Activated CD8-positive, alpha-beta memory T cell treated with anti-CD3 and anti-CD28 coated beads, Interleukin-2, amount 50 U/mL, for 24 hours (primary cell): ENCODE results near the gene ANKRD65.
"Not testable (repeated sequence)": the region's sequence is repeated elsewhere in the genome, so short reads cannot be mapped to it uniquely, and the experiment has no call there.

ENCODE experiments used
- DNase-seq: peaks from one replicate; pipeline ENCODE4 v3.0.0-alpha.2; 2020; ENCODE audit errors: extremely low read depth

The ANKRD65 gene

GRCh38 chr1:1421147-1421906, at the start of gene ANKRD65:
Gene ANKRD65 (minus strand): TSS chr1:1421276. CDS start chr1:1421005, 271 bp downstream.
- DNase-seq, result no peak

- DNase-seq, result not testable (repeated sequence)
These were observed 47.3 kb upstream of the ANKRD65 start for GRCh38 chr1:1468196-1468985.

DNA sequence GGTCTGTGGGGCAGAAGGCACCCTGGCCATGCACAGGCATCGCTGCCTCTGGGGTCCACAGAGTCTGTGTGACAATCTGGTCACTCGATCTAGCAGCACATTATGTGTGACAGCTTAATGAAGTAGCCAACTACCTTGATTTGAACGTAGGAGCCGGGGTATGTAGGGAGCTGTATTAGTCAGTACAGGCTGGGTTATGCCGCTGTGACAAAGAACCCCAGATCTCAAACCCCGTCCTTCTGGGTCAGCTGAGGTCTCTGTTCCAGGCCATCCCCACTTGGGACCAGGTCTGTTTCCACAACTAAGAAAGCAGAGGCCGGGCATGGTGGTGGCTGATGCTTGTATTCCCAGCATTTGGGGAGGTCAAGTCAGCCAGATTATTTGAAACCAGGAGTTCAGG, 42.2 kb upstream of the ANKRD65 start:
- DNase-seq, result no peak

DNA sequence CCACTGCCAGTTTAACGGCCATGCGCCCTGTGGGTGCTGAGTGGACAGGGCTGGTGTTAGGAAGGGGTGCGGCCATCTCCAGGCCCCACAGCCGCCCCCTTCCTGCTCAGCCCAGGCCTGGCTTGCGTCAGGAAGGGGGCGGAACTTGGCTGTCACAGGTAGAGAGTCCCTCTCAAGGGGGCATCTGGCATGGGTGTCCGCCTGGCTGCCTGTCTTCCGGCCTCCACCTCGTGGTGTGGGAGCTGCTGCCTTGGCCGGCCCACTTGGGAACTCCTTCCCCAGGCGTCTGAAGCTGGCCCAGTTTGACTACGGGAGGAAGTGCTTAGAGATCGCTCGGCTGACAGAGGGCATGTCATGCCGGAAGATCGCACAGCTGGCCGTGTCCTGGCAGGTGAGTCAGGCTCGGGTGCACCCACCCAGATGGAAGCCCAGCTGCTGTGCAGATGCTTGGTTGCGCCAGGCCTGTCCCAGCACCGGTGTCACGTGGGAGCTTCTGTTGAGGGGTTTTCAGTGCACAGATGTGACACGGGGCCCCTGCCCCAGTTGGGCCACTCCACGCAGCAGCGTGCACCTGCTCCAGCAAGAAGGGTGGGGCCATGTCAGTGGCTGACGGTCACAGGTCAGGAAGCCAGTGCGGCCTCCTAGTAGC, 41.4 kb upstream of the ANKRD65 start:
- no peak for DNase-seq

DNA sequence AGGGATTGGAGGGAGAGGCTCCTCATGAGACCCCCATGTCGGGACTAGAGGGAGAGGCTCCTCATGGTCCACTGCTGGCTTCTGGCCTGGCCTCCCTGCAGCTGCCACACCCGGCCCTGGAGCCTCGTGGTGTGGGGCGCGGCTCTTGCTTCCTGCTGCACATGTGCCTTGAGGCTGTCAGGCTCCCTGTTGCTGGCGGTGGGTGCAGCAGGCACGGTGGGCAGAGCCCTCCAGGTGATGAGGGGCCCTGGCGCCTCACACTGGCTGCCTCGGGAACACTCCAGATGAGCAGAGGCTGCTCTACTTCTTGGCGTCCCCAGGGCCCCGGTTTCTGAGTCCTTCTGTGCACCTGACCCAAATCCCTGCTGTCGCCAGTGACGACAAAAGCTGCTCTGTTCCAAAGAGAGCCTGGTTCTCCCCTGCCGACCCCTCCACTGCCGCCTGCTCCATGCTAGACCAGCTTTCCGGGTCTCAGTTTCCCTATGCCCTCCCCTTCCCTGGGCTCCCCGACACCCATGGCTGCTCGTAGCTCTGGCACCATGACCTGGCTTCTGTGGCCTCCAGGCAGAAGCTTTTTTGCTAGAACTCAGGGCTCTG, 40.7 kb upstream of the ANKRD65 start:
- DNase-seq, result no peak

GRCh38 chr1:1460540-1461130, 39.6 kb upstream of the ANKRD65 start:
- no peak for DNase-seq

- not testable (repeated sequence) for DNase-seq
These were observed 38.6 kb upstream of the ANKRD65 start for GRCh38 chr1:1459711-1460110.

- DNase-seq, result not testable (repeated sequence)
These were observed 38.1 kb upstream of the ANKRD65 start for GRCh38 chr1:1459156-1459555.

DNA sequence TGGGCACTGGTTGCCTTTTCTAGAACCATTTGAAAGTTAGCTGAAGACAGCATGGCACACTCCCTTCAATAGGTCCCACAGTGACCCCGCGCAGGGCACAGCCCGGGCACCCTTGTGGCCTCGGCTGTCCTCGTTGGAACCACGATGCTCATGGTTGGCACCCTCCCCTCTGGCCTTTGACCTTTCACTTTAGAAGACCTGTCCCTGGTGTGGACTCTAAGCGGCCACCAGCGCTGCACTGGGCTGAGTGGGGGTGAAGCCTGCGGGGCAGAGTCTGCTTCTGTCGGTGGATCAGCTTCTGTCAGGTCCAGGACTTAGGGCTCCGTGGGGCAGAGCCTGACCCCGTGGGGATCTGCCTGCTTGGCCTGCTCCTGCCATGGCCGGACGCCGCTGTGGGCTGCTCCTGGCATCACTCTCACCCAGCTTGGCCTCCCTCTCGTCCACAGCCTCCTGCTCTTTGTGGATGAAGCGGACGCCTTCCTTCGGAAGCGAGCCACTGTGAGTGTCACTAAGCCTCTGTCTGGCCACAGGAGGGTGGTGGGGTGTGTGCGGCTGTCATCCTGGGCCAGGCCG, 35.7 kb upstream of the ANKRD65 start:
- not testable (repeated sequence) for DNase-seq

DNA sequence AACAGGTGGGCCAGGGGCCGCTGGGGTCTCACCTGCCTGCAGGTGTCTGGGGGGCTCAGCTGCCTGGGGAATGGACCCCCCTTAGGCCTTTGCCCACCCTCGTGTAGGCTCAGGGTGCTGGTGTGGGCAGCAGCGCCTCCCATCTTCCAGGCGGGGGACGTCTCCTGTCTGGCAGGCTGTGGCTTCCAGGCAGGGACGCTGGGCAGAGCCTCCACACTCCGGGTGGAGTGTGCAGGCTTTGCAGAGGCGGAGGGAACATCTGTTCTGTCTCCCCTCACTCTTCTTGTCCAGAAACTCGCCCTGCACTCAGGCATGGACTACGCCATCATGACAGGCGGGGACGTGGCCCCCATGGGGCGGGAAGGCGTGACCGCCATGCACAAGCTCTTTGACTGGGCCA, 34.9 kb upstream of the ANKRD65 start:
- DNase-seq, result not testable (repeated sequence)

GRCh38 chr1:1455366-1455884, 34.3 kb upstream of the ANKRD65 start:
- DNase-seq, result no peak

- DNase-seq, result not testable (repeated sequence)
These were observed 33.4 kb upstream of the ANKRD65 start for GRCh38 chr1:1454286-1455056.

- DNase-seq, result no peak
These were observed 31.8 kb upstream of the ANKRD65 start for GRCh38 chr1:1452882-1453281.

DNA sequence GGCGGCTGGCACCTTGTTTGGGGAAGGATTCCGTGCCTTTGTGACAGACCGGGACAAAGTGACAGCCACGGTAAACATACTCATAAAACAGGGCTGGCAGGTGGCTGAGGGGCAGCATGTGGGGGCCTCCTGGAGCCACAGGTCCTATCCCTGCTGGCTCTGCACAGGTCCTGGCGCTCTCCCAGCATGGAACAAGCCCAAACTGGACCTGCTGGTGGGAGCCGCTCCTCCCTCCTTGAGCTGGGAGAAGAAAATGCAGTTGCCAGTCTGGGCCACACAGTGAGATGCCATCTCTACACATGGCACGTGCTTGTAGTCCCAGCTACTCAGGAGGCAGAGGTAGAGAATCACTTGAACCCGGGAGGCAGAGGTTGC, 31.3 kb upstream of the ANKRD65 start:
- not testable (repeated sequence) for DNase-seq

- DNase-seq, result no peak
These were observed 30.8 kb upstream of the ANKRD65 start for GRCh38 chr1:1451696-1452364.

DNA sequence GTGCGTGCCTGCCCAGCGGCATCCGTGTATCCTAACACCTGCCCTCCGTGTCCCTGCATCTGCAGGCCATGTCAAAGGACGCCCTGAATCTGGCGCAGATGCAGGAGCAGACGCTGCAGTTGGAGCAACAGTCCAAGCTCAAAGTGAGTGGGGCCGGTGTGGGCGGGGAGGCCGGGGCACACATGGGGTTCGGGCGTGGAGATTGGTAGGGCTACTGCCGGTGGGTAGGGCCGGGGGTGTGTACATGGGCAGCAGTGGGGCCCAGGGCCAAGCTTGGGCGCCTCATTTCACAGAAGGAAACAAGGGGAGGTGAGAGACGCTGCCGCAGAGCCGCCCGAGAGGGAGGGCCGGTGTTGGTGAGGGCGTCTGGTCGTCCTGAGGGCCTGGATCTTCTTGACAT, 29.5 kb upstream of the ANKRD65 start:
- not testable (repeated sequence) for DNase-seq

- no peak for DNase-seq
These were observed 28.1 kb upstream of the ANKRD65 start, which contains the start of gene ATAD3C for GRCh38 chr1:1449099-1449739. Gene ATAD3C (plus strand): TSS chr1:1449689. CDS start chr1:1450684, 995 bp downstream.

DNA sequence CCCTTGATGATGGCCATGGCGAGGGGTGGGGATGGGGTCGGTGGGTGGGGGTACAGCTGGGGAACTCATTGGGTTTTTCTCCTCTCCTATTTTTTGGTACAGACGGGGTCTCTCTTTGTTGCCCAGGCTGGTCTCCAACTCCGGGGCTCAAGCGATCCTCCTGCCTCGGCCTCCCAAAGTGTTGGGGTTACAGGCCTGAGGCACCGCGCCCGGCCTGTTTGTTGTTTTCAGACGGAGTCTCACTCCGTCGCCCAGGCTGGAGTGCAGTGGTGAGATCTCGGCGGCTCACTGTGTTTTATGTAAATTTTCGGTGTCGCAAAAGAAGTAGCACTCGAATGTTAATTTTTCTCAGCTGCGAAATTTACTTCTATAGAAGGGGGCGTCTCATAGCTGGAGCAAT, 25.6 kb upstream of the ANKRD65 start:
- DNase-seq, result not testable (repeated sequence)
